CD8-positive, alpha-beta memory T cell (primary cell): Measurements from ENCODE around the gene NRGN. TPM values are rescaled to one million over a fixed set of nuclear protein-coding genes. Genes with fewer than 3 reads are reported as not detected.

Experiments used
- CTCF ChIA-PET: fragments of 350-600 bp; sonication (Branson Sonifier 250); formaldehyde crosslinking; loops from one replicate; lab custom pipeline; 2021; ENCODE audit warnings: antibody characterized with exemption; lab: Charles Lee
- POLR2A ChIA-PET: fragments of 350-600 bp; sonication (Branson Sonifier 250); formaldehyde crosslinking; loops from one replicate; lab custom pipeline; 2021; ENCODE audit warnings: antibody characterized with exemption; lab: Charles Lee
- DNase-seq, 5 donors: peaks; one replicate each; pipeline versions ENCODE4 v3.0.0 to v3.0.0-alpha.2; 2020 to 2022; ENCODE audit warnings: mixed read lengths in 1 of 5
- H3K27ac ChIP-seq: one replicate; pipeline ENCODE4 v1.7.0; 2013; ENCODE audit warnings: low read depth, mild to moderate bottlenecking, low read length, moderate library complexity
- H3K27me3 ChIP-seq: 2 replicates; pipeline ENCODE4 v1.7.0; 2013; ENCODE audit warnings: low read length, mild to moderate bottlenecking; ENCODE audit not compliant: insufficient read depth, poor library complexity, severe bottlenecking
- H3K36me3 ChIP-seq: 2 replicates; pipeline ENCODE4 v1.7.0; 2013; ENCODE audit warnings: mild to moderate bottlenecking, low read length, moderate library complexity; ENCODE audit not compliant: insufficient read depth
- H3K4me1 ChIP-seq: 2 replicates; pipeline ENCODE4 v1.7.0; 2013; ENCODE audit warnings: mild to moderate bottlenecking, low read length, moderate library complexity; ENCODE audit not compliant: insufficient read depth
- H3K4me3 ChIP-seq: 2 replicates; pipeline ENCODE4 v1.7.0; 2013; ENCODE audit warnings: mild to moderate bottlenecking, low read length
- H3K9me3 ChIP-seq: 2 replicates; pipeline ENCODE4 v1.7.0; 2013; ENCODE audit warnings: mild to moderate bottlenecking, low read length
- H3K27ac Mint-ChIP-seq, 8 donors: one replicate each; pipeline ENCODE4 v1.8.0; 2020 to 2021; ENCODE audit warnings: mixed read lengths in 8 of 8, mild to moderate bottlenecking in 6 of 8, inconsistent platforms in 3 of 8, moderate library complexity in 3 of 8
- H3K27me3 Mint-ChIP-seq, 2 donors: one replicate each; pipeline ENCODE4 v1.8.0; 2020 to 2021; ENCODE audit warnings: mixed read lengths in 2 of 2, mild to moderate bottlenecking in 1 of 2, moderate library complexity in 1 of 2
- H3K36me3 Mint-ChIP-seq, 3 donors: one replicate each; pipeline ENCODE4 v1.8.0; 2020 to 2021; ENCODE audit warnings: mixed read lengths in 3 of 3, inconsistent platforms in 1 of 3, mild to moderate bottlenecking in 1 of 3
- H3K4me1 Mint-ChIP-seq, 3 donors: one replicate each; pipeline ENCODE4 v1.8.0; 2020 to 2021; ENCODE audit warnings: mixed read lengths in 3 of 3, inconsistent platforms in 1 of 3, mild to moderate bottlenecking in 1 of 3
- H3K4me3 Mint-ChIP-seq, 7 donors: one replicate each; pipeline ENCODE4 v1.8.0; 2020 to 2021; ENCODE audit warnings: mixed read lengths in 7 of 7, mild to moderate bottlenecking in 6 of 7, moderate library complexity in 4 of 7, inconsistent platforms in 2 of 7
- H3K9me3 Mint-ChIP-seq, 5 donors: one replicate each; pipeline ENCODE4 v1.8.0; 2020 to 2022; ENCODE audit warnings: mixed read lengths in 5 of 5, mild to moderate bottlenecking in 3 of 5, moderate library complexity in 2 of 5, inconsistent platforms in 1 of 5
- polyA plus RNA-seq: library from polyadenylated mRNA; unstranded; fragments of 300-500 nt; fragmentation: Illumina TruSeq; gene quantifications from one replicate; pipeline ENCODE4 v1.2.3, GENCODE V29; 2021
- total RNA-seq, 2 experiments: library from RNA; stranded (reverse); gene quantifications; one replicate each; pipeline ENCODE4 v1.2.3, GENCODE V29; 2021

NRGN gene
- total and polyA plus RNA-seq, 3 experiments from 2014 or later: 4.6 to 6.4 TPM; not detected in 1

DNA sequence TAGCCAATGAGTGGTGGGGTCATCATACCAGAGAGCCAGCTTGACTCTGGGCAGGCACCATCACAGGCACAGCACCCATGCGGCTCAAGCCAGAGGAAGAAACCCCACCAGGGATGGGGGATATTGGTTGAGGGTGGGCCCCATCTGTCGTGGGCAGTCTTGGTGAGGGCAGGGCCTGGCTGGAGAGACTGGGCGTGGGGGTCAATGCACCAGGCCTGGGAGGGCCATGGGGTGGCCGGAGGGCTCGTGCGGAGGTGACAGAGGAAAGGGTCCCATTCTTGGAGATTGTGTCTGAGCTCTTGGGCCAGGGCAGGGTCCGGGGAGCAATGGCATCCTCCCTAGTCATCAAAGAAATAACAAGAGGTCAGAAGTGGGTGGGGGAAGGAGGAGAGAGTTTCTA, 13.9 kb downstream of the NRGN start:
- peaks cover 33% of the 10 kb centered on the region in 2 donors for H3K27me3 Mint-ChIP-seq
- Histone ChIP-seq H3K27ac (no peak overlapping the region), H3K4me3 (no peak overlapping the region), H3K9me3 (no peaks in the 10 kb centered on the region), H3K4me1 (peaks cover 6% of the 10 kb centered on the region), H3K27me3 (peaks cover 12% of the 10 kb centered on the region), H3K36me3 (no peaks in the 10 kb centered on the region)
- DNase-seq: no peak
- no peak overlapping the region for H3K4me3 Mint-ChIP-seq
- H3K4me1 Mint-ChIP-seq: peaks cover 5 to 6% (median 6%) of the 10 kb centered on the region in 3 donors
- no peaks in the 10 kb centered on the region for H3K9me3 Mint-ChIP-seq
- H3K36me3 Mint-ChIP-seq: no peaks in the 10 kb centered on the region
- no peak overlapping the region for H3K27ac Mint-ChIP-seq
- ChIA-PET POLR2A (no interaction called here), CTCF (interaction anchor here (1.3 to 3.5 kb wide), 2 partner anchors 10 to 14 kb away, joined by 3 to 26 read pairs; partner anchors contain the start of genes ESAM and NRGN)

DNA sequence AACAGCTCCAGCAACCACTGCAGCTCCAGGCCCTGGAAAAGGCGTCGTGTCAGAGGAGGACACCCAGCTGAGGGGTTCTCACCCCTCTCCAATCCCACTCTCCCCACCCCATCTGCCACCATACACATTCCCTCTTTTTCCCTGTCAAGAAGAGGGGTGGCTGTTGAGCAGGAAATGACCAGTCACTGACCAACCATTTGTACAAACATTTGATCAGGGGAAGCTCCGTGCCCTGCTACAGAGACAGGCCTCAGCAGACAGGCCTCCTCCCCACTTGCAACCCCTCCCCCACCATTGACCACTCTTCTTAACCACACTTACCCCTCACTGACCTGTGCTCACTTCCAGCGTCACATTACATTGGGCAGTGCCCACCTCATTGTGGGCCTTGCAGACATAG, 14.6 kb downstream of the NRGN start:
- no peaks in the 10 kb centered on the region for H3K9me3 Mint-ChIP-seq
- peaks cover 13% of the 10 kb centered on the region for H3K4me1 ChIP-seq
- H3K4me1 Mint-ChIP-seq: peaks cover 8 to 11% (median 9%) of the 10 kb centered on the region in 3 donors
- ChIA-PET CTCF (interaction anchor here (0.7 to 3.5 kb wide), 4 partner anchors 8 to 80 kb away, joined by 3 to 26 read pairs (median 7); partner anchors contain the start of genes ESAM and SPA17), POLR2A (interaction anchor here (0.7 kb wide), 1 partner anchor 81 kb away, joined by 4 read pairs; no protein-coding TSS in a partner anchor)
- H3K4me3 Mint-ChIP-seq: peak overlapping the region in 1 of 7 donors; percentile 8
- H3K36me3 ChIP-seq: no peaks in the 10 kb centered on the region
- H3K4me3 ChIP-seq: no peak overlapping the region
- no peak overlapping the region for H3K27ac Mint-ChIP-seq
- H3K9me3 ChIP-seq: no peaks in the 10 kb centered on the region
- H3K36me3 Mint-ChIP-seq: no peaks in the 10 kb centered on the region
- H3K27me3 ChIP-seq: peaks cover 18% of the 10 kb centered on the region
- no peak for DNase-seq
- no peak overlapping the region for H3K27ac ChIP-seq
- H3K27me3 Mint-ChIP-seq: peaks cover 35 to 40% of the 10 kb centered on the region in 2 donors

DNA sequence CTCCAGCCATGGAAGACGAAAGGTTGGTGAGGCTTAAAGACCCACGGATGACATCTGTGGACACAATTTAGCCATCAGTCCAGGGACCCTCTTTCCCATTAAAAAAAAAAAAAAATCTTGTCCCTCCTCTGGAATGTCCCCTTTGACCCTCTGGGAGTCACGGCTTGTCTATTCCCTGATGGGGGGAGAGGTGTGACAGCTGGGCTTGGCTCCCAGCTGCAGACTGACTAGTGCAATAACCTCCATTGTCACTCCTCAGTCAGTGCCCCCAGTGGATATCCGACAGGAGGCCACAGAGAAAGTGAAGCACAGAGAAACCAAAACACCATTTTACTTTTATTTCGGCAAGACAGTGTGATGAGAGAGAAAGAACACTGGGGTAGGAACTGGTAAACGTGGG, 15.0 kb downstream of the NRGN start:
- Mint-ChIP-seq H3K4me3 (peak overlapping the region in 1 of 7 donors; percentile 2), H3K9me3 (no peaks in the 10 kb centered on the region), H3K4me1 (peaks cover 9 to 15% (median 9%) of the 10 kb centered on the region in 3 donors), H3K27me3 (peaks cover 37 to 43% of the 10 kb centered on the region in 2 donors), H3K36me3 (no peaks in the 10 kb centered on the region), H3K27ac (no peak overlapping the region)
- no peak overlapping the region for H3K27ac ChIP-seq
- no peaks in the 10 kb centered on the region for H3K9me3 ChIP-seq
- ChIA-PET CTCF (interaction anchor here (0.7 to 3.5 kb wide), 4 partner anchors 8 to 81 kb away, joined by 3 to 26 read pairs (median 7); partner anchors contain the start of genes ESAM and SPA17), POLR2A (interaction anchor here (0.7 kb wide), 1 partner anchor 82 kb away, joined by 4 read pairs; no protein-coding TSS in a partner anchor)
- peaks cover 17% of the 10 kb centered on the region for H3K4me1 ChIP-seq
- H3K36me3 ChIP-seq: no peaks in the 10 kb centered on the region
- H3K4me3 ChIP-seq: no peak overlapping the region
- DNase-seq: no peak
- H3K27me3 ChIP-seq: peaks cover 22% of the 10 kb centered on the region

GRCh38 chr11:124756033-124756752, 16.5 kb downstream of the NRGN start:
- Histone ChIP-seq H3K27me3 (peaks cover 36% of the 10 kb centered on the region), H3K36me3 (no peaks in the 10 kb centered on the region), H3K9me3 (no peaks in the 10 kb centered on the region), H3K27ac (no peak overlapping the region), H3K4me1 (peaks cover 22% of the 10 kb centered on the region), H3K4me3 (no peak overlapping the region)
- H3K27me3 Mint-ChIP-seq: peaks cover 42 to 54% of the 10 kb centered on the region in 2 donors
- CTCF ChIA-PET: interaction anchor here (1.5 to 2.1 kb wide), 2 partner anchors 10 to 87 kb away, joined by 6 to 11 read pairs; no protein-coding TSS in a partner anchor
- no peak overlapping the region for H3K4me3 Mint-ChIP-seq
- H3K4me1 Mint-ChIP-seq: peaks cover 9 to 26% (median 10%) of the 10 kb centered on the region in 3 donors
- no peaks in the 10 kb centered on the region for H3K36me3 Mint-ChIP-seq
- H3K27ac Mint-ChIP-seq: peak overlapping the region in 1 of 8 donors; percentile 31
- POLR2A ChIA-PET: no interaction called here
- H3K9me3 Mint-ChIP-seq: no peaks in the 10 kb centered on the region
- DNase-seq: no peak

- Mint-ChIP-seq H3K4me1 (peaks cover 9 to 31% (median 15%) of the 10 kb centered on the region in 3 donors), H3K36me3 (no peaks in the 10 kb centered on the region), H3K9me3 (no peaks in the 10 kb centered on the region), H3K27me3 (peaks cover 42 to 59% of the 10 kb centered on the region in 2 donors), H3K4me3 (no peak overlapping the region), H3K27ac (peak overlapping the region in 1 of 8 donors; percentile 31)
- DNase-seq: no peak
- Histone ChIP-seq H3K4me3 (no peak overlapping the region), H3K27me3 (peaks cover 42% of the 10 kb centered on the region), H3K36me3 (no peaks in the 10 kb centered on the region), H3K4me1 (peaks cover 28% of the 10 kb centered on the region), H3K27ac (no peak overlapping the region), H3K9me3 (no peaks in the 10 kb centered on the region)
- POLR2A ChIA-PET: no interaction called here
- CTCF ChIA-PET: interaction anchor here (1.0 to 3.1 kb wide), 3 partner anchors 10 to 88 kb away, joined by 3 to 41 read pairs (median 6); no protein-coding TSS in a partner anchor
Observed at GRCh38 chr11:124756753-124757227, 17.0 kb downstream of the NRGN start.

DNA sequence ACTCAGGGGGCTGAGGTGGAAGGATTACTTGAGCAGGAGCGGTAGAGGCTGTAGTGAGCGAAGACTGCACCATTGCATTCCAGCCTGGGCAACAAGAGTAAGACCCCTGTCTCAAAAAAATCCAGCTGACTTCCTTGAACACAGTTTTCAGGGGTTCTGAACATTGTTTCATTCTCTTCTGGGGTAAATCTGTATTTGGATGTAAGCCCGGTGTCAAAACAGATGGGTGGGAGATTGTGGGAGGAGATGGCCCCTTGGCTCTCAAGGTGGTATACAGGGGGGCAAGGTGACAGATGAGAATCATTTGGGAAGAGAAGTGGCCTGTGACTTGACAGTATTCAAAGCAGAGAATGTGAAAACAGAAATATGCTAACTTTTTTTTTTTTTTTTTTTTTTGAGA, 17.6 kb downstream of the NRGN start:
- CTCF ChIA-PET: interaction anchor here (1.0 to 3.1 kb wide), 4 partner anchors 10 to 88 kb away, joined by 3 to 41 read pairs (median 7); no protein-coding TSS in a partner anchor
- Histone ChIP-seq H3K9me3 (no peaks in the 10 kb centered on the region), H3K4me3 (no peak overlapping the region), H3K27ac (no peak overlapping the region), H3K27me3 (peaks cover 44% of the 10 kb centered on the region), H3K4me1 (peaks cover 31% of the 10 kb centered on the region), H3K36me3 (no peaks in the 10 kb centered on the region)
- no peak for DNase-seq
- H3K36me3 Mint-ChIP-seq: no peaks in the 10 kb centered on the region
- no peaks in the 10 kb centered on the region for H3K9me3 Mint-ChIP-seq
- no peak overlapping the region for H3K4me3 Mint-ChIP-seq
- POLR2A ChIA-PET: interaction anchor here (1.7 kb wide), 1 partner anchor 11 kb away, joined by 22 read pairs; no protein-coding TSS in a partner anchor
- H3K27ac Mint-ChIP-seq: no peak overlapping the region
- H3K27me3 Mint-ChIP-seq: peaks cover 42 to 59% of the 10 kb centered on the region in 2 donors
- H3K4me1 Mint-ChIP-seq: peaks cover 9 to 32% (median 15%) of the 10 kb centered on the region in 3 donors

DNA sequence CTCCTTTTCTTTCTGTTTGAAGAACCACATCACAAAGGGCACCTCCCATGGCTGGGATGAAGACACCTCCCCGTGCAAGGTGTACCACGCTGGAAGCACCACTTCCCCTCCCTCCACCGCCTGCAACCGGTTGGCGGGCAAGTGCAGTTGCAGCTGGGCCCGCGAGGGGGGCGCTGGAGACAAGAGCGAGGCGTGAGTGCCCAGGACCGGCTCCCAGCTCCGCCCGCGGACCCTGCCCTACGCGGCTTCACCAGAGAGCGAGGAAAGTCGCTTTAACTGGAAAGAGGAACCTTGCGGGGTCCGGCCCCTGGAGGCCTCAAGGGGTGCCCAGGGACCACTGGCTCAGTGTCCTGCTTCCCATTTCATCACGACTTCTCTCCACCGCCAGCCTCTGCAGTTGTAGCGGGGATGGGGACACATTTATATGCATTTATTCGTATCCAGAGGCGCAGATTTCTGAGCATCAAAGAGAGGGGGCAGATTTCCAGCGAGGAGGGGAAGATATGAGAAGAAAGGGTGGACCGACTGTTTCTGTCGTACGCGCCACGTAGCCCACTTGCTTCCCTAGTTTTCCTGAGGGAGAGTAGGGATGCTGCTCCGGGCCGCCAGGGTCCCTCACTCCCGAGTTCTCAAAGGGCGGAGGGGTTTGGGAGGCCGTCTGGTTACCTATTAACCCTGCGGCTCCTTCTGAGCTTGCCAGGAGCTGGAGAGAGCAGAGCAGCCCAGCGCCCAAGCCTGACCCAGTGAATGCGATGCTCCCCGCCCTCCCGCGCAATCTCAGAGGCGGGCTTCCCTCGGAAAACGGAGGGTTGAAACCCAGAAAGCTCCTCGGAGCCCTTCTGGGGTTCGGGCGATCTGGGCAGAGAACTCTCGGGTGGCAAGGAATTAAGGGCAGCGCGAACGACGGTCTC, 18.9 kb downstream of the NRGN start:
- Mint-ChIP-seq H3K36me3 (peaks cover 0 to 2% (median 0%) of the 10 kb centered on the region in 3 donors), H3K27me3 (peaks cover 44 to 62% of the 10 kb centered on the region in 2 donors), H3K9me3 (no peaks in the 10 kb centered on the region), H3K4me3 (peak overlapping the region in 6 of 7 donors; percentile 4 to 71 (median 50)), H3K27ac (peak overlapping the region in 1 of 8 donors; percentile 47), H3K4me1 (peaks cover 14 to 39% (median 17%) of the 10 kb centered on the region in 3 donors)
- no peak overlapping the region for H3K27ac ChIP-seq
- H3K4me1 ChIP-seq: peaks cover 31% of the 10 kb centered on the region
- H3K4me3 ChIP-seq: peak overlapping the region; percentile 8
- H3K27me3 ChIP-seq: peaks cover 44% of the 10 kb centered on the region
- no peaks in the 10 kb centered on the region for H3K9me3 ChIP-seq
- ChIA-PET CTCF (interaction anchor here (0.9 to 3.1 kb wide), 9 partner anchors 8 to 90 kb away, joined by 3 to 41 read pairs (median 5); no protein-coding TSS in a partner anchor), POLR2A (interaction anchor here (1.7 kb wide), 1 partner anchor 12 kb away, joined by 22 read pairs; no protein-coding TSS in a partner anchor)
- H3K36me3 ChIP-seq: no peaks in the 10 kb centered on the region
- DNase-seq: peak; percentile 45 to 74 (median 51)
